Stimulated activated CD4-positive, alpha-beta T cell treated with anti-CD3 and anti-CD28 coated beads, Interleukin-4, amount 100 ng/mL, for 4 hours (primary cell): ENCODE results near the gene WDR90.
A peak's percentile ranks its signal among the peaks of the same experiment; 100 is the strongest.

Source experiments
- DNase-seq, 2 experiments: peaks; one replicate each; pipeline ENCODE4 v3.0.0-alpha.2; 2020

Gene WDR90

DNA sequence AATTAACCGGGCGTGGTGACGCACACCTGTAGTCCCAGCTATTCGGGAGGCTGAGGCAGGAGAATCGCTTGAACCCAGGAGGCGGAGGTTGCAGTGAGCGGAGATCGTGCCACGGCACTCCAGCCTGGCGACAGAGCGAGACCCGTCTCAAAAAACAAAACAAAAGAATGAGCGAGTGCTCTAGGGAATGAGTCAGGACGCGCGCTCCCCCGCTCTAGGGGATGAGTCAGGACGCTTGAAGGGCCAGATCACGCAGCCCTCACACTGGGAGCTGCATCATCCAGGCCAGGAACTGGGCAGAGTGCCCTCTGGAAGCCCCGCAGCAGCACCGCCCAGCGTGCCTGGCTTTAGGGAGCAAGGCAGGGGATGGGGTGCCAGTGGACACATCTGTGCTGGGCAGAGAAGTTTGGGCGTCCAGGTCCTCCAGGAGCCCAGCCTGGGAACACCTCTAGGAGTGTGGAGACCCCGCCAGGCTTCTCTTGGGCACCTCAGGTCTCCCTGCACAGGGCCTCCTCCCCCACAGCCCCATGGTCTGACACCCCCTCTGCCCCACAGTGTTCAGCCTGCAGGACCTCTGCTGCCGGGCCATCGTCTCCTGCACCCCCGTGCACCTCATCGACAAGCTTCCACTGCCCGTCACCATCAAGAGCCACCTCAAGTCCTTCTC is 22.2 kb upstream of the WDR90 start:
- DNase-seq = no peak

DNA sequence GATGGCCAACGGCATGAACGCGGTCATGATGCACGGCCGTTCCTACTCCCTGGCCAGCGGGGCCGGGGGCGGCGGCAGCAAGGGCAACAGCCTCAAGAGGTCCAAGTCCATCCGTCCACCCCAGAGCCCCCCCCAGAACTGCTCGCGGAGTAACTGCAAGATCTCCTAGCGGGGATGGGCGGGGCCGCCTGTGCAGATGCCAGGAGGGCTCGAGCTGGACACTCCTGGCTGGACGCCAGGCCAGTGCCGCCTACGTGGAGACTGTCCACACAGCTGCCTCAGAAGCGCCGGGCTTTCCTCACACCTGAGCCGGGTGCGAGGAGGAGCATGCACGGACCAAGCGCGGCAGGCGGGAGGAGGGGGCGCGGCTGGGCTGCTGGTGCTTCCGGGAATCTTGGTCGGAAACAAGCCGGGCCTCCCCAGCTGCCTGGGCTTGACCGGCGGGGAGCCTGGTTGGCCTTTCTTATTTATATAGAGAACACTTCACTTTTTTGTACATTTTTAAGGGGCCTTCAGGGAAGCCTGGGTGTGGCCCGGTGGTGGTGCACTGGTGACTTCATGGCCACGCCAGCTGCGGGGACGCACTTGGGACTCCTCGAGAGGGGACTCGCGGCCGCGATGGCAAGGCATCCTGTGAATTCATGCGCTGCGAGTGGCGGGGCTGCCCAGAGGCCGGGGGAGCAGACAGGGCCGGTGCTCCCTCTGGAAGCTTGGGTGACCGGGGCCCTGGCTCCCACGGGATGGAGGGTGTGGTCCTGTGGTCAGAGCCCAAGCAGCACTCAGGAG is 21.5 kb upstream of the WDR90 start:
- no peak for DNase-seq

DNA sequence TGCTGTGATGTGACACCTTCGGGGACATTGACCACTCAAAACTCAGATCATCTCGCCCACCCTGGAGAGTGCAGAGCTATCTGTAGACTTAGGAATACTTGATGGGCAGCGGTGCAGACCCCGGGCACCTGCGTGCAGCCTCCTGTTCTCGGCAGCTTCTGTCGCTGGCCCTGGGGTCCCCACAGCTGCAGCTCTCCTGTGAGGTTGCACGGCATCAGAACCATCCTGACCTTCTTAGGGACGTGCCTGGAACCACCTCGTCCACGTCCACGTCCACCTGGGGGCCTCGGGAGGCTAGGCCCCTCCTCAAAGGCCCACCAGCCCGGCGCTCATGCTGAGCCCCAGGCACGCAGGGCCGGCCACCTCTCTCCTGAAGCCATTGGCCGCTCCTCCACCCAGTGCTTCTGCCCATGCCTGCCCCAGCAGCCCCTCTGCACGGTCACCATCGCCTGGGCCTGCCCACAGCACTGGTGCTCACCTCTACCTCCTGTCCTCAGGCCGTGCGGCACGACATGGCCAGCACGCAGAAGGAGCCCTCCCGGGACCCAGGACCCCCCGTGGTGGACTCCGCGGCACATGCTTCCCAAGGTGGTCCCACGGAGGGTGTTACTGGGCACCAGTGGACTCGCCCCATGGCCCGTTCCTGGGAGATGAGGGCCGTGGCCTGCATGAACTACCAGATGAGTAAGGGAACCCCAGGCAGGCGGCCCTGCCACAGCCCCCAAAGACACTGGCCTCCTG is 20.7 kb upstream of the WDR90 start:
- DNase-seq = no peak

DNA sequence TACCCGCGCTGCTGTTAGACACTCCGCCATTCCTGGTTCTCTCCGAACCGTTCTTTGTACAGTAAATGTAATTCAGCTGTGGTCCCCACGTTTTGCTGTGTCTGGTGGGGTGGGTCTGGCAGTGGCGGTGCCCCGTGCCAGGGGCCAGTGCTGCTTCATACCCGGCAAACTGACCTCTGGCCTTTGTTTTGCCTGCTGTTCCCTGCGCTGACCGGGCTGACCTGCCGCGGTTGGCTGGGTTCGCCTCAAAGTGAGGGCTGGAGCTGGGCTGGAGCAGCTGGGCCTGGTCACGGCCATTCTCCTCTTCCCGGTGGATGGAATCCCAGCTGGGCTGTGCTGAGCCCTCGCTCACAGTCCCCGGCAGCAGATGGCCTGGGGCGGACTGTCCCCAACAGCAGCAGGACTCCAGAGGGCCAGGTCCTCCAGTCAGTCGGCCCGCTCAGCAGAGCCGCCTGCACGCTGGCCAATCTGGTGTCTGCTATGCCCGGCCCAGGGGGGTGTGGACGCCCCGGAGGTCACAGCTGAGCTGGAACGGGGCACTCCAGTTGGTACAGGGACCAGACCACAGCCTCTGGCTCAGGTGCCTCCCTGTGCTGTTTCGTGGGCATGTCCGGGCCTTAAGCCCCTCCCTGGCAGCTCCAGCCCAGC is 19.9 kb upstream of the WDR90 start:
- no peak for DNase-seq

DNA sequence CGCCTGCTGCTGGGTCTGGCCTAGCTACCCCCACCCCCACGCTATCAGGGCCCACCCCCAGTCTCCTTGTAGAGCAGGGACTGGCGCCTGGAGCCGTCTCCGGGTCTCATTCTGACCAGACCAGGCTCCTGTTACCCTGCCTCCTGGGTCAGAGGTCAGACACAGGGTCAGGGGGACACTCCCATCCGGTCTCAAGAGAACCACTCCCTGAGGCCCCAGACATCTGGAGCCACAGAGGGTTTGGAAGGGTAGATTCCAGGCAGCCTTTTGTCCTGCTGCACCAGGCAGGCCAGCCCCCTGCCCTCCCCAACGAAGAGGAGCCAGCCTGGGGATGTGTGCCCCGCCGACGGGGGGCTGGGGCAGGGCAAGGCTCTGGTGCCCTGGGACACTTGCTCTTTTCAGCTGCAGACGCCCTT is 19.3 kb upstream of the WDR90 start:
- DNase-seq = no peak

DNA sequence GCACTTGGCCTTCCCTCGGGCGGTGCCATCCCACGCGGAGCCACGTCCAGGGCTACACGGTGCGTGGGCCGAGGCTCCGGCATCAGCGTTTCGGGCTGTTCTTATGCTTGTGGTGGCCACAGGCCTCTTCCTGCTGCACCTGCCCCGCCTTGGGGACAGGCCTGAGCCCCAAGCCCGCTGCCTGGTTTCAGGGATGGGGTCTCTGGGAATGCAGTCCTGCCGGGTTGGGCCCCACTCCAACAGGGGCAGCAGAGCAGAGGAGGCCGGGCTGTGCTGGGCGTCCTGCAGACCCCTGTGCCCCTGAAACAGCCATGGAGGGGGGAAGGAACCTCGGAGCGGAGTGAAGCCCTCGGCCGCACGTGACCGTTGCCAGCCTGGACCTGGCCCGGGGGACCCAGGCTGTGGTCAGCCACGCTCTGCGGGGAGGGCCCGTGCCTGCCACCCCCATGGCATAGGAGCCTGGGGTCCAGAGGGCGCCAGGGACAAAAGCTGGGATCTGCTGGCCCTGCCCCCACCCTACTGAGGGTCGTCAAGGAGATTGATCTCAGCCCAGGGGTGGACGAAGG is 18.8 kb upstream of the WDR90 start:
- DNase-seq = no peak

DNA sequence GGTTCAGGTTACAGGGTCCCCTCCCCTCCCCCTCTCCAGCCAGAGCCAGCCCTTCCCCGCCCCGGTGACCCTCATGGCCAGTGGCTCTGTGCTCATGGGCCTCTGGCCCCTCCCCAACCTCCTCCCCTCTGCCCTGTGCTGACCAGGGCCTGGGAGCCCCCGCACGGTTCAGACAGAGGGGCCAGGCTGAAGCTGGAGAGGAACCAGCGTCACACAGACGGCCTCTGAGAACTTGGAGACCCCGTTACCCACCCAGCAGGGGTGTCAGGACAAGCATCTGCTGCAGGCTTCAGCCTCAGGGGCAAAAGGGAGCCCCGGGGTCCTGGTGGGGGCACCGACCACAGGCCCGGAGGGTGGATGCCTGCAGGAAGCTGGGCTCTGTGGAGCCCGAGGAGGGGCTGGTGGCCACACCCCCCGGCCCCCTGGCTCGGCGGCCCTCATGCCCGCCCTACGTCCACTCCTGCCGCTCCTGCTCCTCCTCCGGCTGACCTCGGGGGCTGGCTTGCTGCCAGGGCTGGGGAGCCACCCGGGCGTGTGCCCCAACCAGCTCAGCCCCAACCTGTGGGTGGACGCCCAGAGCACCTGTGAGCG is 18.3 kb upstream of the WDR90 start, which contains the start of gene WFIKKN1:
Gene WFIKKN1, plus strand, starts transcription at position 171 of the 591 bp plus-strand sequence. Its CDS starts 269 bp downstream, at position 440.
- DNase-seq = no peak

DNA sequence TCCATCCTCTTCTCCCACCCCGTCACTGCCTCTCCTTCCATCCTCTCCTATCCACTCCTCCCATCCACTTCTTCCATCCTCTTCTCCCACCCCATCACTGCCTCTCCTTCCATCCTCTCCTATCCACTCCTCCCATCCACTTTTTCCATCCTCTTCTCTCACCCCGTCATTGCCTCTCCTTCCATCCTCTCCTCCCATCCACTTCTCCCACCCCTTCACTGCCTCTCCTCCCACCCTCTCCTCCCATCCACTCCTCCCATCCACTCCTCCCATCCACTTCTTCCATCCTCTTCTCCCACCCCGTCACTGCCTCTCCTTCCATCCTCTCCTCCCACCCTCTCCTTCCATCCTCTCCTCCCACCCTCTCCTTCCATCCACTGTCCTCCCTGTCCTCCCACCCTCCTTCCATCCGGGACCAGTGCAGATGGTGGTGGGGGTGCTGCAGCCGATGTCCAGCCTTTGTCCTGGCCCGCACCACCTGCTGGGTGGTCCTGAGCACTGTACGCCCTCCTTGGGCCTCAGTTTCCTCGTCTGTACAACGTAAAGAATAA is 17.3 kb upstream of the WDR90 start:
- no peak for DNase-seq

DNA sequence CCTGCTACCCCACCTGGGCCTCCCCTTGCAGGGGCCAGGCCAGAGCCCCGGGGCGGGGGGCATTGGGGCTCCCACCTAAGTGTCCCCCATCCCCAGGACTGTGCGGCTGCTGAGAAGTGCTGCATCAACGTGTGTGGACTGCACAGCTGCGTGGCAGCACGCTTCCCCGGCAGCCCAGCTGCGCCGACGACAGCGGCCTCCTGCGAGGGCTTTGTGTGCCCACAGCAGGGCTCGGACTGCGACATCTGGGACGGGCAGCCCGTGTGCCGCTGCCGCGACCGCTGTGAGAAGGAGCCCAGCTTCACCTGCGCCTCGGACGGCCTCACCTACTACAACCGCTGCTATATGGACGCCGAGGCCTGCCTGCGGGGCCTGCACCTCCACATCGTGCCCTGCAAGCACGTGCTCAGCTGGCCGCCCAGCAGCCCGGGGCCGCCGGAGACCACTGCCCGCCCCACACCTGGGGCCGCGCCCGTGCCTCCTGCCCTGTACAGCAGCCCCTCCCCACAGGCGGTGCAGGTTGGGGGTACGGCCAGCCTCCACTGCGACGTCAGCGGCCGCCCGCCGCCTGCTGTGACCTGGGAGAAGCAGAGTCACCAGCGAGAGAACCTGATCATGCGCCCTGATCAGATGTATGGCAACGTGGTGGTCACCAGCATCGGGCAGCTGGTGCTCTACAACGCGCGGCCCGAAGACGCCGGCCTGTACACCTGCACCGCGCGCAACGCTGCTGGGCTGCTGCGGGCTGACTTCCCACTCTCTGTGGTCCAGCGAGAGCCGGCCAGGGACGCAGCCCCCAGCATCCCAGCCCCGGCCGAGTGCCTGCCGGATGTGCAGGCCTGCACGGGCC is 16.5 kb upstream of the WDR90 start:
- no peak for DNase-seq

DNA sequence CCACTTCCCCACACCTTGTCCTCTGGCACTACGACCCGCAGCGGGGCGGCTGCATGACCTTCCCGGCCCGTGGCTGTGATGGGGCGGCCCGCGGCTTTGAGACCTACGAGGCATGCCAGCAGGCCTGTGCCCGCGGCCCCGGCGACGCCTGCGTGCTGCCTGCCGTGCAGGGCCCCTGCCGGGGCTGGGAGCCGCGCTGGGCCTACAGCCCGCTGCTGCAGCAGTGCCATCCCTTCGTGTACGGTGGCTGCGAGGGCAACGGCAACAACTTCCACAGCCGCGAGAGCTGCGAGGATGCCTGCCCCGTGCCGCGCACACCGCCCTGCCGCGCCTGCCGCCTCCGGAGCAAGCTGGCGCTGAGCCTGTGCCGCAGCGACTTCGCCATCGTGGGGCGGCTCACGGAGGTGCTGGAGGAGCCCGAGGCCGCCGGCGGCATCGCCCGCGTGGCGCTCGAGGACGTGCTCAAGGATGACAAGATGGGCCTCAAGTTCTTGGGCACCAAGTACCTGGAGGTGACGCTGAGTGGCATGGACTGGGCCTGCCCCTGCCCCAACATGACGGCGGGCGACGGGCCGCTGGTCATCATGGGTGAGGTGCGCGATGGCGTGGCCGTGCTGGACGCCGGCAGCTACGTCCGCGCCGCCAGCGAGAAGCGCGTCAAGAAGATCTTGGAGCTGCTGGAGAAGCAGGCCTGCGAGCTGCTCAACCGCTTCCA is 15.7 kb upstream of the WDR90 start:
- DNase-seq = no peak

DNA sequence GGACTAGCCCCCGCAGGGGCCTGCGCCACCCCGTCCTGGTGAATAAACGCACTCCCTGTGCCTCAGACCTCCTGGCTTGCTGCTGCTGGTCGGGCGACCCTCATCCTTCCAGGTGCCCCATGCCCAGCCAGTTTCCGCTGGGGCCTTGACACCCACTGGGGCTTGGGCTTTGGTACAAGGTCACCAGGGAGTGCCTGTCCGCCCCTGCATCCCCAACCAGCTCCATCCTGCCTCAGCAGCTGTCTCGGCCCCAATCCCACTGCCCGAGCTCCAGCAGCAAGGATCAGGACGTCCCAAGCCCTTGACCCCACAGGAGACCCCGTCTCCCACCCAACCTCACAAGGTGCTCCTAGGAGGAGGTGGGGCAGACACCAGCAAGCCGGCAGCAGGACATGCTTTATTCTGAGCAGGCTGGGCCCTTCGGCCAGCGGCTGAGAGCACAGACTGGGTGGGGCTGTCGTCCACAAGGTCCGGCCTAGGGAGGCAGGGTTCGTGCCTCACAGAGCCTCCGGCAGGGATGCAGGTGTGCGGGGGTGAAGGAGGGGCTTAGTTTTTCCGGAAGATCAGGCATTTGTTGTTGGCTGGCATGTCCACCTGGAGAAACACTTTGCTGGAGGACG is 15.0 kb upstream of the WDR90 start:
- no peak for DNase-seq

DNA sequence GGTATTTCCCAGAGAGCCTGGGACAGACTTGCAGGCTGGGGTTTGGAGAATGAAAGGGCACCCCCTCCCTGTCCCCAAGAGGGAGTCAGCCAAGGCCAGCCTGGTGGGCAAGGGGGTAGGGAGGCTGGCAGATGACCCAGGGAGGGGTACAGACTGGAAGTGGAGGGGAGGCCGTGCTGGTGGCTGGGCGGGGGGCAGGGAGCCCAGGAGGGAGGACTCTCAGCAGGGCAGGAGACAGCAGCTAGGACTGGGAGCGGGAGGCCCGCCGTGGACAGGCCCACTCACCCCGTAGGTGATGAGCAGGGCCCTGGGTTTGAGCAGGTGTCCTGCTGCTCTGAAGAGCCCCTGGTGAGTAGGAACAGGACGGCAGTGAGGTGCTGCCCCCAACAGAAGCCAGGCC is 14.2 kb upstream of the WDR90 start:
- no peak for DNase-seq

DNA sequence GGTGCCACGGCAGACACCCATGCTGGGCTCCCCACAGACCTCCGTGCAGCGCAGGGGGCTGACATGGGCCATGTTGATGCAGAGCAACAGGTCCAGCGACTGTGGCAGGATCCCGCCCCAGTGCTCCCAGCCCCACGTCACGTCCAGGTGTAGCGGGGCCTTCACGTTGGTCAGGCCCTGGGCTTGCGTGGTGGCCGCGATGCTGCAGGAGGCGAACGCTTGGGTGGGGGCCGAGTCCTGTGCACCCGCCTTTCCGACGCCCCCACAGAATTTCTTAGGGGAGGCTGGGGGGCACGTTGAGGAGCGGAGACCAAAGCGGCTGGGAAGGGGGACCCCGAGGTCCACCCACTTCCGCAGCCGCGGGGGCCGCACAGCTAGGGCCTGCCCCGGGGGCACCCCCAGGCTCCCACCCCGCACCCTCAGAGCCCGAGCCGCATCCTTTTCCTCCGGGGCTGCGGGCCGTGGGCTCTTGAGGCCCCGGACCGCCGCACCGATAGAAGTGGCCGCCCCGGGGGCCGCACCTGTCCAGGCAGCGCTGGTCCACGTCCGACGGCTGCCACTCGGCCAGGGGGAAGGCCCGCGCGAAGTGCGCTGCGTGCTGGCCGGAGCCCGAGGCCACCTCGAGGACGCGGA is 13.5 kb upstream of the WDR90 start:
- DNase-seq = no peak

DNA sequence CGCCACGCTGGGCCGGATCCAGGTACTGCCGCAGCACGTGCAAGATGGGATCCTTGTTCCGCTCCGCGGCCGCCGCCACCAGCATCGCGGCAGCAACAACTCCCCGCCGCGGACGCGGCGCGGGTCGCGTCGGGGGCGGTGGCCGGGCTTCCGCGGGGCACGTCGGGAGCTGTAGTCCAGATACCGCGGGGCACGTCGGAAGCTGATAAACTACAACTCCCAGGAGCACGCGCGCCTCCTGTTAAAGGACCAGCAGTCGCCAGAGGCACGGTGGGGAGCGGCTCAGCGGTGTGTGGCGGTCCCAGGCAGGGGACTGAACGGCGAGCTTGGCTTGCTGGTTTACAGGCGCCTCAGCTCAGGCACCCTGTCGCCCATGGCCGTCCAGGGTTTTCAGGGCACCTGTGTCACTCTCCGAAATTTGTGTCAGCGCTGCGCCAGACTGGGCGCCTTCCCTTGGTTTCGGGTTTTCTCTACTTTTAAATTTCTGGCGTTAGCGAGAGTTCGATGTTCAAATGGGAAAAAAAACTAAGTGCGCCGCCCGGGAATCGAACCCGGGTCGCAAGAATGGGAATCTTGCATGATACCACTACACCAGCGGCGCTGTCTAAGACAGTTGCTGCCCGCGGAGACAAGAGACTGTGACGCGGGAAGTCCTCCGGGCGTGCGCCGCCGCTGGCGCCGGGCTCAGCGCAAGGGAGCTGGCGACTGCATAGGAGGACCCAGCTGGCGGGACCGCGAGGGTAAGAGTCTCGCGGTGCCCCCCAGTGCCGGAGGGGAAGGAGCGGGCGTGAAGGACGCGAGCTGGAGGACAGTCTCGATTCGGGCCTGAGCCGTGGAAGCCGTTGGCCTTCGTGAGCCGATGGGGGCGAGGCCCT is 12.7 kb upstream of the WDR90 start, which contains the start of gene METTL26:
Gene METTL26, minus strand, starts transcription at position 100 of the 875 bp plus-strand sequence. Its CDS starts 15 bp downstream, at position 85.
- DNase-seq = peak; percentile 89 to 92

DNA sequence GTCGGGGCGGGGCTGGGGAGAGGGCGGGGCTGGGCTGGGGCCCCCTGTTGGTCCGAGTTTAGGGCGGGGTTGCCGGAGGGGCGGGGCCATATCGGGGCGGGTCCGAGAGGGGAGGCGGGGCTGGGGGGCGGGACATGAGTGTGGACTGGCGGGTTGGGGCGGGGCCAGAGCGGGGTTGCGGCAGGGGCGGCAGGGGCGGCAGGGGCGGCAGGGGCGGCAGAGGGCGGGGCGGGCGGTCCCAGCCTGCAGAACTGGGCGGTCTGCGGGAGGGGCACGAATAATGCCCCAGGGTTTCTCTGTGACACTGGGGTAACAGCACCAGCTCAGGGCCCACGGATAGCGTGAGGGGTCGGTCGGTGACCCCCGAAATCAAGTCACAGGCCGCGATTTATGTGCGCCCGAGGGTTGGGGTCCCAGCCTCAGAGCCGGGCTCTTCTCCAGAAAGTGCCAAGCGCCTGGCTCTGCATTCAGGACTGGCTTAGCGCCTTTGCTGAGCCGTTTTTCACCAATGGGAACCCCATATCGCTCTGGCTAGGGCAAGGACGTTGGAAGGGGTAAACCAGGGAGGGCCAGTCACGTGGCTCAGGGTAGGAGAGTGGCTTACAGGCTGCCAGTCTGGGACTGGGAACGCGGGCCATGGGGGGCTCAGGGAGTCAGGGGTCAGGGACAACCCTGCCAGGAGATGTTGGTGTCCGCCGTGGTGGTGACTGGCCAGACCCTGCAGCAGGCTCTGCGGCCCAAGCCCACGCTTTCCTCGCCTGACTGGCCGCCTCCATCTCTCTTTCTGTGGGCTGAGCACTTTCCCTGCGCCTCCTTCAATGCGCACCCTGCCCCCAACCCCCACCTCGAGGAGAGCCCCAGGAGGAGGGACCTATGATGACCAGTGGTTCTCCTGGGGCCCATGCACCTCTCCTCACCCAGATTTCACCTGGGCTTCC is 11.8 kb upstream of the WDR90 start:
- DNase-seq = peak; percentile 79 to 92

DNA sequence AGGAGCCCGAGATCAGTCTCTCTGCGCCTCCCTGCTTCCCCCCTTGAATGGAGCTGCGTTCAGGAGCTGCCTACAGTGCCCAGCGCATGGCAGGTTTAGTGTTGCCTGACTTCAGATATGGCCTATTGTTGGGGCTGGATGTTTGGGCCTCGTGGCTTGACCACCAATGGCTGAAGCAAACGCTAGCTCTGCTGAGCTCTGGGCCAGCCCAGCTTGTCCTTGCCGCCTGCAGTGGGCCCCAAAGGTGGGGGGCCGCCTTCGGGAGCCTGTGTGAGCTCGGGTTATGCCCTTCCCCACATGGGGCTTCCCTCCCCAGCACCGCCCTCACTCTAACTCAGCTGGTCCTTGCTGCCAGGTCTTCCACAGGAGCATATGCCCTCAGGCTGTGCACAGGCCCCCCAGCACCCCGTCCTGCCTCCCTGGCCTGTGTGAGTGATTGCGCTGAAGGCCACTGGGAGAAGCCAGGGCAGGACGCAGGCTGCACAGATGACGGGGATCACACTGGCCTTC is 11.1 kb upstream of the WDR90 start:
- DNase-seq = no peak

DNA sequence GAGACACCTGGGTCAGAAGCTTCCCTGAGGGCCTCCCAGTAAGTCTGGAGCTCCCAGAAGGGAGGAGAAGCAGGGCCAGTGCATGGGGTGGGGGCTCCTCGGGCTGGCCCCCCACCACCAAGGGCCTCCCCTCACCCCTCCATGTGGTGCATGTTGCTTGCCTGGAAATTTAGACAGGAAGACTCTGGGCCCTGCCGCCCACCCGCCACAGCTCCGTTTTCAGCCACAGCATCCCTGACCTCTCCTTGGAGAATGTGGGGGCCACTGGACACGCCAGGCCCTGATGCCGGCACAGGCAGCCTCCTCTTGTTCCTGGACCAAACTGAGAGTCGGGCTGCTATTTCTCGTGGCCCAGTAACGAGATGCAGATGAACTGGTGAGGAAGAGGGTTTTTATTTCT is 10.3 kb upstream of the WDR90 start:
- DNase-seq = no peak
